OCI-LY3 (cell line): ENCODE measurements around the gene EHBP1.

Source experiments
- H2AFZ ChIP-seq: fragments of 200-600, 300-600 bp; shearing (Covaris generic); 2 replicates; pipeline ENCODE4 v1.6.0; 2014; ENCODE audit warnings: antibody characterized with exemption, low read depth, low read length
- H3K27ac ChIP-seq: fragments of 200-600, 300-600 bp; sonication (generic); 2 replicates; pipeline ENCODE4 v1.5.1; 2014; ENCODE audit warnings: mild to moderate bottlenecking, low read length, moderate library complexity, mixed read lengths
- H3K27me3 ChIP-seq: fragments of 200-600, 300-600 bp; sonication (generic); 2 replicates; pipeline ENCODE4 v1.6.1; 2014; ENCODE audit warnings: low read depth, low read length, mixed read lengths
- H3K36me3 ChIP-seq: fragments of 200-600, 300-600 bp; sonication (generic); replicated peaks from 2 replicates; pipeline ENCODE3; 2014; ENCODE audit warnings: low read depth, low read length, mixed read lengths
- H3K4me1 ChIP-seq: fragments of 300-600, 200-600 bp; sonication (generic); 2 replicates; pipeline ENCODE4 v1.6.1; 2014; ENCODE audit warnings: low read length, mixed read lengths
- H3K4me2 ChIP-seq: fragments of 200-600, 300-600 bp; sonication (generic); 2 replicates; pipeline ENCODE4 v1.6.1; 2014; ENCODE audit warnings: low read length, mixed read lengths
- H3K4me3 ChIP-seq: fragments of 300-600, 200-600 bp; sonication (generic); 2 replicates; pipeline ENCODE4 v1.5.1; 2014; ENCODE audit warnings: antibody characterized with exemption, mild to moderate bottlenecking, low read length, moderate library complexity
- H3K79me2 ChIP-seq: fragments of 300-600, 200-600 bp; shearing (Covaris generic); 2 replicates; pipeline ENCODE4 v1.6.1; 2014; ENCODE audit warnings: mild to moderate bottlenecking, low read length, mixed read lengths
- H3K9ac ChIP-seq: fragments of 300-600, 200-600 bp; shearing (Covaris generic); 2 replicates; pipeline ENCODE4 v1.6.0; 2014; ENCODE audit warnings: mild to moderate bottlenecking, low read length, moderate library complexity
- H3K9me3 ChIP-seq: fragments of 200-600, 300-600 bp; shearing (Covaris generic); 2 replicates; pipeline ENCODE4 v1.6.1; 2014; ENCODE audit warnings: low read length, mixed read lengths; ENCODE audit not compliant: insufficient read depth
- H4K20me1 ChIP-seq: fragments of 200-600, 300-600 bp; sonication (generic); 2 replicates; pipeline ENCODE4 v1.6.1; 2016; ENCODE audit warnings: low read length, mixed read lengths; ENCODE audit not compliant: insufficient read depth
- EZH2phosphoT487 ChIP-seq: fragments of 200-600 bp; shearing (Covaris generic); IDR thresholded peaks from 2 replicates; pipeline ENCODE4 v1.6.1; 2018; ENCODE audit warnings: antibody characterized with exemption, mixed run types, low read depth
- TF ChIP-seq, protein P1 (sequence below): fragments of 200-600, 300-600 bp; sonication (generic); IDR thresholded peaks from 2 replicates; pipeline ENCODE4 v1.5.1; 2014; ENCODE audit warnings: antibody characterized with exemption, low read length, low read depth

EHBP1 gene

DNA sequence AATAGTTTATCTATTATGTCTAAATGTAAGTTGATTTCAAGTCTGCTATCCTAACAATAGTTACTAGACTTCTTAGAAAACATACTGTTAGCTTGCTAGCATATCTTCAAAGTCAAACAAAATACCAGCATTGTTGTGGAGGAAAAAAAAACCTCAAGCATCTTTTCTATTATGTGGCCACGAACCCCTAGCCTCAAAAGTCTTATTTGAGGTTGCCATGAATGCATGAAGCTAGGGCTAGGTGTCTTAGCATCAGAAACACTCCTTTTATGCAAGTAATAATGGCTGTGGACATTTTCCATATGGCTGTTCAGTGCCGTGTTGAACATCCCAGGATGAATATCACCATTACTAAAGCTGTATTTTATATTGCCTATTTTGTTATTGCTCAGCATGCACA lies 258.5 kb downstream of the EHBP1 start:
- Histone ChIP-seq H3K4me3 (no peak overlapping the region), H3K27me3 (no peaks in the 10 kb centered on the region), H3K9me3 (no peaks in the 10 kb centered on the region), H3K4me1 (0 out of 2 replicates have a peak, but pooled peaks cover 2% of the 10 kb centered on the region), H3K79me2 (no peaks in the 10 kb centered on the region), H3K4me2 (no peak overlapping the region), H3K9ac (no peak overlapping the region), H4K20me1 (no peaks in the 10 kb centered on the region), H2AFZ (no peak overlapping the region), H3K36me3 (no peaks in the 10 kb centered on the region), H3K27ac (no peak overlapping the region)
- TF ChIP-seq, protein P1, sequence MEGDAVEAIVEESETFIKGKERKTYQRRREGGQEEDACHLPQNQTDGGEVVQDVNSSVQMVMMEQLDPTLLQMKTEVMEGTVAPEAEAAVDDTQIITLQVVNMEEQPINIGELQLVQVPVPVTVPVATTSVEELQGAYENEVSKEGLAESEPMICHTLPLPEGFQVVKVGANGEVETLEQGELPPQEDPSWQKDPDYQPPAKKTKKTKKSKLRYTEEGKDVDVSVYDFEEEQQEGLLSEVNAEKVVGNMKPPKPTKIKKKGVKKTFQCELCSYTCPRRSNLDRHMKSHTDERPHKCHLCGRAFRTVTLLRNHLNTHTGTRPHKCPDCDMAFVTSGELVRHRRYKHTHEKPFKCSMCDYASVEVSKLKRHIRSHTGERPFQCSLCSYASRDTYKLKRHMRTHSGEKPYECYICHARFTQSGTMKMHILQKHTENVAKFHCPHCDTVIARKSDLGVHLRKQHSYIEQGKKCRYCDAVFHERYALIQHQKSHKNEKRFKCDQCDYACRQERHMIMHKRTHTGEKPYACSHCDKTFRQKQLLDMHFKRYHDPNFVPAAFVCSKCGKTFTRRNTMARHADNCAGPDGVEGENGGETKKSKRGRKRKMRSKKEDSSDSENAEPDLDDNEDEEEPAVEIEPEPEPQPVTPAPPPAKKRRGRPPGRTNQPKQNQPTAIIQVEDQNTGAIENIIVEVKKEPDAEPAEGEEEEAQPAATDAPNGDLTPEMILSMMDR: no peak
- TF ChIP-seq EZH2phosphoT487: no peak

DNA sequence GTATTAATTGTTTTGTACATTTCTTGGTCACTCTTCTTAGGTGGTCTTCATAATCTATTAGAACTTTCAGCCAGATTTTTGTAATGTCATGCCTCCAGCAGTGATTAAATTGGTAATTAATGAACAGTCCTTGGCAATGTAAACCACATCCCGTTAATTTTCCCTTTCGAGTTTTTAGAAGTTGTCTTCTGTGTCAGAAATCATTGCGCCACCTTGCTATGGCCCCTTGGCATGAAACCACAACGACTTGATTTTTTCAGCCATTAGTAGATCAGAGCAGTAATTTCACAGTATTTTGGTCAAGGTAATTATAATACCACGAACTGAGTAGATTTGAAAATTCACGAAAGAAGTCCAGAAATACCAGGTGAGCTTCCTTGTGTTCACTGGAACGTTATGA lies 259.2 kb downstream of the EHBP1 start:
- H3K4me1 ChIP-seq: 0 out of 2 replicates have a peak, but pooled peaks cover 2% of the 10 kb centered on the region
- H3K27me3 ChIP-seq: no peaks in the 10 kb centered on the region
- no peaks in the 10 kb centered on the region for H4K20me1 ChIP-seq
- TF ChIP-seq, protein P1: no peak
- TF ChIP-seq EZH2phosphoT487: no peak
- no peak overlapping the region for H3K27ac ChIP-seq
- no peaks in the 10 kb centered on the region for H3K36me3 ChIP-seq
- no peaks in the 10 kb centered on the region for H3K9me3 ChIP-seq
- no peak overlapping the region for H3K4me2 ChIP-seq
- no peaks in the 10 kb centered on the region for H3K79me2 ChIP-seq
- no peak overlapping the region for H3K4me3 ChIP-seq
- no peak overlapping the region for H2AFZ ChIP-seq
- no peak overlapping the region for H3K9ac ChIP-seq

DNA sequence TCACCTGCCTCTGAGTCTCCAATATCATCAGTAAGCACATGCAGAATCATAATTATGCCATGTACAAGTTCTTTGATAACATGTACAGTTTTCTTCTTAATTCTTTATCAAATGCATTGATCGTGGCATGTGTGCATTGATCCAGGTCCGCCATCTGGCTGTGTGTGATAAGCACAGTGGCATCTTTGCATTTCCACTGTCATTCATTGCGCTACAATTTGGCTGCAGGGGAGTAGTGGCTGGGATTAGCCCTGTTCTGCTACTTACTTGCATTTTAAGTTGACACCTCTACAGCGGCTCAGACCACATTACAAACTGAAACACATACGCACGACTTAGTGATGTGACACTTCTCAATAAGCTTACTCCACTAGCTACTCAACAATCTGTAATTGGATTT lies 261.5 kb downstream of the EHBP1 start:
- H3K9ac ChIP-seq: no peak overlapping the region
- H2AFZ ChIP-seq: no peak overlapping the region
- H3K4me3 ChIP-seq: no peak overlapping the region
- H4K20me1 ChIP-seq: no peaks in the 10 kb centered on the region
- 0 out of 2 replicates have a peak, but pooled peaks cover 2% of the 10 kb centered on the region for H3K4me1 ChIP-seq
- H3K4me2 ChIP-seq: no peak overlapping the region
- H3K27ac ChIP-seq: no peak overlapping the region
- H3K79me2 ChIP-seq: no peaks in the 10 kb centered on the region
- H3K9me3 ChIP-seq: no peaks in the 10 kb centered on the region
- H3K27me3 ChIP-seq: no peaks in the 10 kb centered on the region
- TF ChIP-seq, protein P1: no peak
- TF ChIP-seq EZH2phosphoT487: no peak
- no peaks in the 10 kb centered on the region for H3K36me3 ChIP-seq

DNA sequence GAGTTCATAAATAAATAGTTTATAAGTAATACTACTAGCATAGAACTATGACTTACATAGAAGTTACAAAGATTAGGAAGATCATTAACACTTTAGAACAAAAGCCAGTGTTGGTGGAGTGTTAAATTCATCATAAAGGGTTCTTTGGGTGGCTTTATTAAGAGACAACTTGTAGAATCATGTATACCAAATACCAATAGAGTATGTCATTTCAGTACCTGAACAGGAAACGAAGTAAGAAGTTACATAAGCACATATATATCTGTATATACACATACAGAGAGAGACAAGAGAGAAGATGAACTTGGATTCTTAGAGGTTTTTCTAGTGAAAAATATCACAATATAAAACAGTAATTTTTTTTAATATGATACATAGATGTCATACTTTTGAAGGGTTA lies 262.7 kb downstream of the EHBP1 start:
- Histone ChIP-seq H4K20me1 (no peaks in the 10 kb centered on the region), H3K27me3 (no peaks in the 10 kb centered on the region), H3K9me3 (no peaks in the 10 kb centered on the region), H3K4me3 (no peak overlapping the region), H3K4me1 (0 out of 2 replicates have a peak, but pooled peaks cover 2% of the 10 kb centered on the region), H3K79me2 (no peaks in the 10 kb centered on the region), H3K4me2 (no peak overlapping the region), H3K9ac (no peak overlapping the region), H3K36me3 (no peaks in the 10 kb centered on the region), H3K27ac (no peak overlapping the region), H2AFZ (no peak overlapping the region)
- no peak for TF ChIP-seq EZH2phosphoT487
- TF ChIP-seq, protein P1: no peak
